ENCODE results near the gene PEX11G. TPM values are rescaled to one million over a fixed set of nuclear protein-coding genes. Genes with fewer than 3 reads are reported as not detected.

The PEX11G gene
- total RNA-seq, 1 experiment from 2014 or later = 2.9 TPM

DNA sequence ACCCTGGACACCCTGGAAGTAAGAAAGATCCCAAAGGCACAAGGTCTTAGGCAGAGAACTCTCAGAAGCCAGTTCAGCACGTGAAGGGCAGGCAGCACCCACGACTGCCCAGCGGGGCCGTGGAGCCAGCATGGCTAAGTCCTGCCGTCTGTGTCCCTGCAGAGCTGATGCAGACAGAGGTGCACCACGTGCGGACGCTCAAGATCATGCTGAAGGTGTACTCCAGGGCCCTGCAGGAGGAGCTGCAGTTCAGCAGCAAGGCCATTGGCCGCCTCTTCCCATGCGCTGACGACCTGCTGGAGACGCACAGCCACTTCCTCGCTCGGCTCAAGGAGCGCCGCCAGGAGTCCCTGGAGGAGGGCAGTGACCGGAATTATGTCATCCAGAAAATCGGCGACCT, 44.8 kb downstream of the PEX11G start:
- no peak for ATAC-seq
- POLR2A ChIA-PET = no interaction called here
- in situ Hi-C loops (cut with HindIII; ENCODE audit: low pct_unique_long_range_greater_than_20kb, low sequenced_read_pairs) (no loop called here), intact Hi-C loops (cut with micrococcal nuclease; ENCODE audit: unreplicated experiment) (no loop called here)
- no peak overlapping the region for H3K27ac ChIP-seq (ENCODE audit: low read length)
- H3K9me3 ChIP-seq (ENCODE audit: control insufficient read depth, insufficient read depth, low read depth, low read length) = no peaks in the 10 kb centered on the region
- H3K4me1 ChIP-seq (ENCODE audit: control insufficient read depth, insufficient read depth, low read length) = no peaks in the 10 kb centered on the region
- no peak overlapping the region for H3K4me3 ChIP-seq (ENCODE audit: low read depth in 2 of 2, low read length in 2 of 2)
- TF ChIP-seq TCF7L2 (IDR thresholded peaks at IDR 0.05; ENCODE audit: low read depth, low read length) = no peak
- TF ChIP-seq, protein P1, sequence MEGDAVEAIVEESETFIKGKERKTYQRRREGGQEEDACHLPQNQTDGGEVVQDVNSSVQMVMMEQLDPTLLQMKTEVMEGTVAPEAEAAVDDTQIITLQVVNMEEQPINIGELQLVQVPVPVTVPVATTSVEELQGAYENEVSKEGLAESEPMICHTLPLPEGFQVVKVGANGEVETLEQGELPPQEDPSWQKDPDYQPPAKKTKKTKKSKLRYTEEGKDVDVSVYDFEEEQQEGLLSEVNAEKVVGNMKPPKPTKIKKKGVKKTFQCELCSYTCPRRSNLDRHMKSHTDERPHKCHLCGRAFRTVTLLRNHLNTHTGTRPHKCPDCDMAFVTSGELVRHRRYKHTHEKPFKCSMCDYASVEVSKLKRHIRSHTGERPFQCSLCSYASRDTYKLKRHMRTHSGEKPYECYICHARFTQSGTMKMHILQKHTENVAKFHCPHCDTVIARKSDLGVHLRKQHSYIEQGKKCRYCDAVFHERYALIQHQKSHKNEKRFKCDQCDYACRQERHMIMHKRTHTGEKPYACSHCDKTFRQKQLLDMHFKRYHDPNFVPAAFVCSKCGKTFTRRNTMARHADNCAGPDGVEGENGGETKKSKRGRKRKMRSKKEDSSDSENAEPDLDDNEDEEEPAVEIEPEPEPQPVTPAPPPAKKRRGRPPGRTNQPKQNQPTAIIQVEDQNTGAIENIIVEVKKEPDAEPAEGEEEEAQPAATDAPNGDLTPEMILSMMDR (IDR thresholded peaks at IDR 0.05) = no peak
- TF ChIP-seq, protein P2, sequence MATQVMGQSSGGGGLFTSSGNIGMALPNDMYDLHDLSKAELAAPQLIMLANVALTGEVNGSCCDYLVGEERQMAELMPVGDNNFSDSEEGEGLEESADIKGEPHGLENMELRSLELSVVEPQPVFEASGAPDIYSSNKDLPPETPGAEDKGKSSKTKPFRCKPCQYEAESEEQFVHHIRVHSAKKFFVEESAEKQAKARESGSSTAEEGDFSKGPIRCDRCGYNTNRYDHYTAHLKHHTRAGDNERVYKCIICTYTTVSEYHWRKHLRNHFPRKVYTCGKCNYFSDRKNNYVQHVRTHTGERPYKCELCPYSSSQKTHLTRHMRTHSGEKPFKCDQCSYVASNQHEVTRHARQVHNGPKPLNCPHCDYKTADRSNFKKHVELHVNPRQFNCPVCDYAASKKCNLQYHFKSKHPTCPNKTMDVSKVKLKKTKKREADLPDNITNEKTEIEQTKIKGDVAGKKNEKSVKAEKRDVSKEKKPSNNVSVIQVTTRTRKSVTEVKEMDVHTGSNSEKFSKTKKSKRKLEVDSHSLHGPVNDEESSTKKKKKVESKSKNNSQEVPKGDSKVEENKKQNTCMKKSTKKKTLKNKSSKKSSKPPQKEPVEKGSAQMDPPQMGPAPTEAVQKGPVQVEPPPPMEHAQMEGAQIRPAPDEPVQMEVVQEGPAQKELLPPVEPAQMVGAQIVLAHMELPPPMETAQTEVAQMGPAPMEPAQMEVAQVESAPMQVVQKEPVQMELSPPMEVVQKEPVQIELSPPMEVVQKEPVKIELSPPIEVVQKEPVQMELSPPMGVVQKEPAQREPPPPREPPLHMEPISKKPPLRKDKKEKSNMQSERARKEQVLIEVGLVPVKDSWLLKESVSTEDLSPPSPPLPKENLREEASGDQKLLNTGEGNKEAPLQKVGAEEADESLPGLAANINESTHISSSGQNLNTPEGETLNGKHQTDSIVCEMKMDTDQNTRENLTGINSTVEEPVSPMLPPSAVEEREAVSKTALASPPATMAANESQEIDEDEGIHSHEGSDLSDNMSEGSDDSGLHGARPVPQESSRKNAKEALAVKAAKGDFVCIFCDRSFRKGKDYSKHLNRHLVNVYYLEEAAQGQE (IDR thresholded peaks at IDR 0.05; ENCODE audit: insufficient read depth in 1 of 2, low read depth in 2 of 2, low read length in 1 of 2) = no peak
- TF ChIP-seq POLR2AphosphoS5 (IDR thresholded peaks at IDR 0.05; ENCODE audit: low read depth, low read length) = no peak
- TF ChIP-seq SIN3A (IDR thresholded peaks at IDR 0.05; ENCODE audit: borderline replicate concordance, insufficient read depth, low read depth, low read length) = no peak
- no peaks in the 10 kb centered on the region for H3K36me3 ChIP-seq (ENCODE audit: control insufficient read depth, insufficient read depth, low read length)
- CTCF ChIA-PET = no interaction called here
- BruUV-seq (replicated peaks) = no TSS peak
- no peak for DNase-seq (ENCODE audit: low read depth, low spot score)
- H3K27me3 ChIP-seq (ENCODE audit: control insufficient read depth, insufficient read depth, low read length) = no peaks in the 10 kb centered on the region

GRCh38 chr19:7442423-7442822, 46.4 kb downstream of the PEX11G start:
- in situ Hi-C loops (cut with HindIII; ENCODE audit: low pct_unique_long_range_greater_than_20kb, low sequenced_read_pairs) (no loop called here), intact Hi-C loops (cut with micrococcal nuclease; ENCODE audit: unreplicated experiment) (no loop called here)
- no peak overlapping the region for H3K27ac ChIP-seq (ENCODE audit: low read length)
- no TSS peak for BruUV-seq (replicated peaks)
- TF ChIP-seq SIN3A (IDR thresholded peaks at IDR 0.05; ENCODE audit: borderline replicate concordance, insufficient read depth, low read depth, low read length) = no peak
- TF ChIP-seq, protein P1 (IDR thresholded peaks at IDR 0.05) = no peak
- TF ChIP-seq, protein P2 (IDR thresholded peaks at IDR 0.05; ENCODE audit: insufficient read depth in 1 of 2, low read depth in 2 of 2, low read length in 1 of 2) = no peak
- DNase-seq (ENCODE audit: low read depth, low spot score) (no peak), ATAC-seq (no peak)
- ChIA-PET CTCF (interaction anchor here (0.7 kb wide), 1 partner anchor 13 kb away, joined by 12 read pairs; no protein-coding TSS in a partner anchor), POLR2A (no interaction called here)
- H3K36me3 ChIP-seq (ENCODE audit: control insufficient read depth, insufficient read depth, low read length) = no peaks in the 10 kb centered on the region
- H3K9me3 ChIP-seq (ENCODE audit: control insufficient read depth, insufficient read depth, low read depth, low read length) = no peaks in the 10 kb centered on the region
- no peak overlapping the region for H3K4me3 ChIP-seq (ENCODE audit: low read depth in 2 of 2, low read length in 2 of 2)
- no peaks in the 10 kb centered on the region for H3K27me3 ChIP-seq (ENCODE audit: control insufficient read depth, insufficient read depth, low read length)
- no peaks in the 10 kb centered on the region for H3K4me1 ChIP-seq (ENCODE audit: control insufficient read depth, insufficient read depth, low read length)
